ENCODE results near the gene MAP3K9. TPM values are rescaled to one million over a fixed set of nuclear protein-coding genes. Genes with fewer than 3 reads are reported as not detected.

The MAP3K9 gene
- polyA plus RNA-seq, 3 donors, result 3.7 to 3.9 (median 3.9) TPM

DNA sequence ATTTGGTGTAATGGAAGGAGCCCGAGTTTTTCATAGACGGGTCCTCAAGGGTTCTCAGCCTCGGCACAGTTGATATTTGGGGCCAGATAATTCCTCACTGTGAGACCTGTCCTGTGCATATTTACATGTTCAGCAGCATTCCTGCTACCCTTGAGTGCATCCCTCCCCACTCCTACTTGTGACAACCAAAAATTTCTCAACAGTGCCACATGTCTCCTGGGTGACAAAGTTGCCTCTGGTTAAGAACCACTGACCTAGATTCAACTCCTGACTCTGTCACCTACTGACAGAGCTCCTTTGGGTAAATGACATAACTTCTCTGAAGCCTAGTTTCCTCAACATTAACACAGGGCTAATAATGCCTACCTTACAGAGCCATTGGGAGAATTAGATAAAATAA lies 107.2 kb downstream of the MAP3K9 start:
- no peak for DNase-seq (ENCODE audit: low read depth in 3 of 3, low spot score in 2 of 3)

DNA sequence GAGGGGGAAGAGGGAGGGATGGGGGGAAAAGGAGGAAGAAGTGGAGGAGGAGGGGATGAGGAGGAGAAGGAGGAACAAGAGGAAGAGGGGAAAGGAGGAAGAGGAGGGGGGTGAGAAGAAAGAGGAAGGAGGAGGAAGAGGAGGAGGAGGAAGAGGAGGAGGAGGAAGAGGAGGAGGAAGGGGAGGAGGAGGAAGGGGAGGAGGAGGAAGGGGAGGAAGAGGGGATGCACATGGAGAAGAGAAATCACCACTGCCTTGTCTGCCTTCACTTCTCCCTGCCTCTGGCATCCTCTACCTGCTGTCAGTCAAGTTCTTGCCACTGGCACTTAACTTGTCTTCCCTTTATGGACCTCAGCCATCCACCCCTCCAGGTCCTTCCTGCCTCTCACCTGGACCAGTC lies 107.7 kb downstream of the MAP3K9 start:
- no peak for DNase-seq (ENCODE audit: low read depth in 3 of 3, low spot score in 2 of 3)

DNA sequence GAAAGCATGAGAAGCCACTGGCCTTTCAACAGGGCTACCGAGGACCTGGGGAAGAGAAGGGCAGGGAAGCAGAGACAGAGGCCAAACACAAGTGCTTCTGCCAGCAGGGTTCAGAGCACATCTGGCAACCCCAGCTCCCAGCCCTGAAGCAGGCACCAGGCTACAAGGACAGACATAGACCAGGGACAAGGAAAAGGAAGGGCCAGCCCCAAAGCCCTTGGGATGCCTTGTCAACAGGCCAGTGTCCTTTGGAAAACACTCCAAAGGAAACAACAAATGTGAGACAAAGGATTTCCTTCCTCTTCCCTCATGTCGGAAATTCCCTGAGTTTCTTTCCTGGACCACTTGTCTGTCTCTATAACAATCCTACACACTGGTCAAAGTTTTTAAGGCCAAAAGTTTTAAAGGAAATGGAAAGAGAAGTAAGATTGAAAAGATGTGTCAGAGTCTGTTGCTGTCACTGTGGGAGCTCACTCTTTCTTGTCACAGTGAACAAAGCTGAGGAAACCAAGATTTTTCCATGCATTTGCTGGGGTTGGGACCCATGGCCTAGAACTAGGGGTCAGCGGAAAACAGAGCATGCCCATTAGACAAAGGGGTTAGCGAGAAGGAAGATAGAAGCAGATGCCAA lies 108.2 kb downstream of the MAP3K9 start:
- DNase-seq (ENCODE audit: low read depth in 3 of 3, low spot score in 2 of 3), result no peak

DNA sequence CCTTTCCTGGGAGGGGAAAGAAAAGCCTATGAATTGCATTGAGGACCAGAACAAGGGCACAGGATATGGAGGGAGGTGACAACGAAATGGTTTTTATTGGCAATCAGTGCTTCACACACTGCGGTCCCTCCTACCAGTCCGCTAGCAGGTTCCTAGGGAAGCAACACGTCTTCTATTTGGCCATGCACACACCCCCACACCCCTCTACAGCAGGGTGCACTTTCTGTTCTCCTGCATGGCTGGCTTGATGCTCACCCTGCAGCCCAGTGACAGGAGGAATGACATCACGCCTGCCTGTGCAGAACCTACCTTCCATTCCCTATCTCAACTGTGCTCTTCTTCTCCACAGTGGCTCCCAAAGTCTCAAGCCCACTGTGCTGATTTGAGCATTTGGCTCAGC lies 109.7 kb downstream of the MAP3K9 start:
- no peak for DNase-seq (ENCODE audit: low read depth in 3 of 3, low spot score in 2 of 3)

GRCh38 chr14:70698288-70698687 lies 111.0 kb downstream of the MAP3K9 start:
- DNase-seq (ENCODE audit: low read depth in 3 of 3, low spot score in 2 of 3), result no peak

DNA sequence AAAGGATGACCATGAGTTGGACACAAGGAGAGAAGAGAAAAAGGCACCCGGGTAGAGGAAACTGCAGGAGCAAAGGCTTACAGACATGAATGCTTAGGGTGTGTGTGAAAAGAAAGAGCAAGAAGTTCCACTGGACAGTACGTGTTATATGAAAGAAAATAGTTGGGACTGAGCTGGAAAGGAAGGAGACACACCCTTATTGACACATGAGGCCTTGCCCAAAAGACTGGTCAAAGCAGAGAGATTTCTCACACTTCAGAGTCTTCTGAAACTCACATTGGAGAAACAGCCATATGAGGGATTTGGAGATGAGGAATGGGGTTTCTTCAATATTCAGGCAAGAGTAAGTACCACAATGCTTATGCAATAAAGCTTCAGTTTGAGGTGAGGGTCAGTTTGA lies 111.6 kb downstream of the MAP3K9 start:
- DNase-seq (ENCODE audit: low read depth in 3 of 3, low spot score in 2 of 3), result no peak

DNA sequence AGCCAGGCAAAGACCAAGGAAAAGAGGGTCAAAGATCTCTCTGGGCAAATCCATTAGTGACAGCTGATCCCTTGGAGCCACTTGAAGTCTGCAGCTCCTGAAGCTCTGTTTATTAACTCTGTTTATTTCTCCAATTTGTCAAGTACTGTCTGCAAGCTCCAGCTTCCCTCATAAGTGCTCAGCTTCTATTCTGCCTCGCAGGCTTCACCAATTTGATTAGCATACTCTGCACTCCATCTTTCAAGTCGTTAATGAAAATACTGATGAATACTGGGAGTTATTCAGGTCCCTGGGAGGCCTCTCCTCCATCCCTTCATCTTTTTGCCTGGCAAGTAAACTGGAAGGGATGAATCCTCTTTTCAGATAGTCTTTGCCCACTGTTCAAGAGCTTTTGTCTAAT lies 113.3 kb downstream of the MAP3K9 start:
- no peak for DNase-seq (ENCODE audit: low read depth in 3 of 3, low spot score in 2 of 3)

DNA sequence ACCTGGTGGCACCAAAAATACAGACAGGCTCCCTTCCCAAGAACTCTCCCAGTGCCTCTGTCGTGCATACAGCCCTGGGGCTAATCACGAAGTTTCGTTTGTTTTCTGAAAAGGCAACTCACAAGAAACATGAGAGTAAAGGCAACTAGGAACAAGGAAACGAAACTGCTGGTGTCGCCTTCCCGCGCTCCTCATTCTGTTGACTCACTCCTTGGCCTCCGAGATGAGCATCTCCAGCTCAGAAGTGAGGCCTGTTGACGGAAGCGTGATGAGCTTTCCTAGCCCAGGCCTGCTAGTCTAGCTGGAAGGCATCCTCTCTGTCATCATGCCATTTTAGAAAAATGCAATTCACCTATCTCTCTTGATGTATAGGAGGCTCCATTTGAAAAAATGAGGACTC lies 117.1 kb downstream of the MAP3K9 start:
- no peak for DNase-seq (ENCODE audit: low read depth in 3 of 3, low spot score in 2 of 3)

- DNase-seq (ENCODE audit: low read depth in 3 of 3, low spot score in 2 of 3), result no peak
Measured at GRCh38 chr14:70685474-70686197, 123.7 kb downstream of the MAP3K9 start.

- no peak for DNase-seq (ENCODE audit: low read depth in 3 of 3, low spot score in 2 of 3)
Measured at GRCh38 chr14:70683983-70684382, 125.3 kb downstream of the MAP3K9 start.

- no peak for DNase-seq (ENCODE audit: low read depth in 3 of 3, low spot score in 2 of 3)
Measured at GRCh38 chr14:70680748-70681147, 128.6 kb downstream of the MAP3K9 start.

GRCh38 chr14:70677341-70677740 lies 132.0 kb downstream of the MAP3K9 start:
- DNase-seq (ENCODE audit: low read depth in 3 of 3, low spot score in 2 of 3), result no peak

Other genes starting within 250 kb of the MAP3K9 start
- gene MED6, start 208.9 kb downstream of the MAP3K9 start, polyA plus RNA-seq (ENCODE audit: insufficient read length in 3 of 3), result 10 to 100 TPM; 40.3 to 42.1 (median 40.8) TPM
- gene TTC9, start 167.6 kb downstream of the MAP3K9 start, polyA plus RNA-seq (ENCODE audit: insufficient read length in 3 of 3), result 1 to 10 TPM; 3.1 to 4.2 (median 3.7) TPM
- gene PCNX1, start 97.9 kb upstream of the MAP3K9 start, polyA plus RNA-seq (ENCODE audit: insufficient read length in 3 of 3), result 10 to 100 TPM; 45.8 to 49.2 (median 49.2) TPM